IPS-NIHi11 (cell line): ENCODE results near the gene KCMF1.
"Not testable (repeated sequence)": the region's sequence is repeated elsewhere in the genome, so short reads cannot be mapped to it uniquely, and the experiment has no call there.

Source experiments
- DNase-seq: peaks from one replicate; pipeline ENCODE4 v3.0.0; 2012; ENCODE audit warnings: mixed read lengths, low spot score

The KCMF1 gene

DNA sequence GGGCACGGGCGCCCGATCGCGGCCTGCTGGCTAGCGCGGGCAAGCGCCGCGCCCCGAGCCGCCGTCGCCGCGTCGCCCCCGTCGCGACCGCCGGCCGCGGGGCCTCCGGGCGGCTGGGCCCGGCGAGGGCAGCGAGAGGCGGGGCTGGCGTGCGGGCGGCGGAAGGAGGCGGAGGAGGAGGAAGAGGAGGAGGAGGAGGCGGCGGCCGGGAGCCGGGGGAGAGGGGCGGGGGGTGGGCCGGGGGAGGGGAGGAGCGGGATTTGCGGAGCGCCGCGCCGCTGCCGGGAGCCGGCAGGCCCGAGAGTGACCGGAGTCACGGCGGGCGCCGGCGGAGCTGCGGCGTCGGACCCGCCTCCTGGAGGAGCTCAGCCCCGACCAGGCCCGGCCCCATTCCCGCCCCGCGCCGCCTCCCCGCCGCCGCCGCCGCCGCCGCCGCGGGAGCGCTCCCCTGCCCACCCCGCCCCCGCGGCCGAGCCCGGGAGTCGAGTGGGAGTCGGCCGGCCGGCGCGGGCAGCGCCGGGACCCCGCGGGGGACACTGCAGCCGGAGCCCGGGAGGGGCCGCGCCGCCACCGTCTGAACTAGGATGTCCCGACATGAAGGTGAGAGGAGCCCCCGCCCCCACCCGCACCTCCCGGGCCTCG is at the start of gene KCMF1:
Gene KCMF1, plus strand, starts transcription at position 294 of the 642 bp plus-strand sequence. Its CDS starts 291 bp downstream, at position 585.
- DNase-seq: peak; percentile 90

DNA sequence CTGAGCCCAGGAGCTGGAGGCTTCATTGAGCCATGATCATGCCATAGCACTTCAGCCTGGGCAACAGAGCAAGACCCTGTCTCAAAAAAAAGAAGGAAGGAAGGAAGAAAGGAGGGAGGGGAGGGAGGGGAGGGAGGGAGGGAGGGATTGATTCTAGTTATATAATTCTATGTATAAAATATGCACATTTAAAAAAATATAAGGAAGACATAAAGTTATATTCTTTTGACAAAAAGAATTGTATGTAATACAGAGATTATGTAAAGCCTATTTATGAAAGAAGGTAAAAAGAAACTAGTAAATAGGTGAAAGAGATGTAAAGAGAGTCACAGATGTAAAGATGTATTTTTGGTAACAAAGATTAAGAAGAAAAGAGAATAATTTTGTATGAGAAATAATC is 48.0 kb upstream of the KCMF1 start:
- no peak for DNase-seq

DNA sequence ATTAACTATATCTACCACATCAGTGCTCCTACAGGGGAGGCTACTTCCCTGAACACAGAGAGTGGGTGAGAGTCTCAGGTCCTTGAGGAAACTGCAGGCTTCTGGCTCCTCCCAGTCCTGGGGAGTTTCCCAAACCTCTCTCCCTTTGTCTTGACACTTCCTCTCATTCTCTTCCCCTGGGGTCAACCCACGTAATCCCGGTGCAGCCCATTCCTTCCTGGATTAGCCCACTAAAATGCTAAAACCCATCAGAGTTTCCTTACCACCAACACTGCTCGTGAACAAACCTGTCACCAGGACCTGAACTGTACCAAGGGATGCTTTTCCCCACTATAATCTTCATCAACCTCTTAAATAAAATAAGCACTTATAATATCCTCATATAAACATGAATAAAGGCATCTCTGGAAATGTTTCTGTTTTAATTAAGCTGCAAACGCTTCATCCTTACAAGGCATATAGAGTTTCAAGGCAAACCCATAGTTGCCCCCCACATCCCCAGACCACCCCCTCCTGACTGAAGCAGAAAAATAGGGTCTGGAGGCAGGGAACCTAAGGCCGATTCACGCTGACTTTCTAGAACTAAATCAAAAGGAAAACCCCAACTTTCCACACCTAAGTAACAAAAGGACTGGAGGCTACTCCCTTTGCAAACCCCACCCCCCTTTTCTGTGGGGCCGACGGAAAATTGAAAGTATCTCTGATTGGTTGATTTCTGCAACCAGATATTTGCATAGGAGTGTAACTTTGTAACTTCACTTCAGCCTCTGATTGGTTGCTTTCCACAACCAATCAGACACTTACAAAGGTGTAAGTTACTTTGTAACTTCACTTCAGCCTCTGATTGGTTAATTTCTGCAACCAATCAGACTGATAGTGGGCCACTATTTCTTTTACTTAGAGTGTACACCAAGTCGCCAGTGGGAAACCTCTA is 46.5 kb upstream of the KCMF1 start:
- DNase-seq: no peak

DNA sequence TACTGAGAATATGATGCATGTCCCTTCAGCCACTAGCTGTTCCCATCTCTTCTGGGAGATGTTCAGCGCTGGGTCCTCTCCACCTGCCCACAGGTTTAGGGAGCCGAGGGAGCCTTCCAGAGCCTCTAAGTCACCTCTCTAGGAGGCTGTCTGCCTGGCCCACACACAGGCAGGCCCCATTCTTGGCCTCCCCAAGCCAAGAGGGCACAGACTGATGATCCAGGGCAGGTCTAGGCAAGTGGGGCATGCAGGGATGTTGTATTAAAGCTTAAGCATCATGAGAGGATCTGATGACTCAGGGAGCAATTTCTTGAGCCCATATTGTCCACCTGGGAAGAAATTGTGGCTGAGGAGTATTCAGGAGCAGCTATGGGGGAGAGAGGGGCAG is 45.6 kb upstream of the KCMF1 start:
- DNase-seq: no peak

DNA sequence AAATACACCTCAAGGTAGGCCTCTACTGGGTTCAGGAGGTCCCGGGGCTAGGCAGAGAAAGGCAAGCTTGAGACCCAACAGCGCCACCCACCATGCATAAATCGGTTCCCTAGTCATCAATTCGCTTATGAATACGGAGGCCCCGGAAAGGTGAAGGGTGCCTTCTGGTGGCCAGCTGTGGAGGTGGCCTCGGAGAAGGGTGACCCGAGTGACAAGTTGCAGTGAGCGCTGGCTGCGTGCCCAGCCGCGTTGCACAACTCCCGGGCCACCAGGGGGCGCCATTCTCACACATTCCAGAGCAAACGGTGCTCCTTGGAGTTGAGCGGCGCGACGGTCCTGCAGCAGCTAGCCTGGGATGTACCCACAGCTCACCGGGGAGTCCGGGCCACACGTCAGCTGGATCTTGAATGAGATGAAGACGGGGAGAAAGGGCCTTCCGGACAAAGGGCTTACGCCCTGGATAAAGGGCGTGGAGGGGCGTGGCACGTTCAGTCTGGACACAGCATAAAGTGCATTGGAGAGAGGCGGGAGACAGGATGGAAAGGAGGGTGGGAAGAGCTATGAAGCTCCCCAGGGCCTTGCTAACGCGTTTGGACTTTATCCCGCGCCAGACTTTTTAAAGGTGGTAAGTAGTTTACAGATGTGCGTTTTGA is 45.1 kb upstream of the KCMF1 start:
- peak; percentile 84 for DNase-seq

DNA sequence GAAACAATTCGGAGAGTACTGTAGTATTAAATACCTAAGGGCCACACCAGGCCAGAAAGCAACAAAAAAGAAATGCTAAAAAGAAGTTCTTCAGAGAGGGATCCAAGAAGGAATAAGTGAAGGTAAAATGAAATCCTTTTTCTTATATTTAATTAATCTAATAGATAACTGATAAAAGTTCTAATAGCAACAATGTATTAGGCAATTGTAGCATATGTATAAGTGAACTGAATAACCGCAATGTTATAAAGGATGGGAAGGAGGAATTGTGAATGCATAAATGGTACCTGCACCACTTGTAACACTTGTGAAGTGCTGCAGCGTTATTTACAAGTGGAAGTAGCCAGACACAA is 43.7 kb upstream of the KCMF1 start:
- DNase-seq: no peak

DNA sequence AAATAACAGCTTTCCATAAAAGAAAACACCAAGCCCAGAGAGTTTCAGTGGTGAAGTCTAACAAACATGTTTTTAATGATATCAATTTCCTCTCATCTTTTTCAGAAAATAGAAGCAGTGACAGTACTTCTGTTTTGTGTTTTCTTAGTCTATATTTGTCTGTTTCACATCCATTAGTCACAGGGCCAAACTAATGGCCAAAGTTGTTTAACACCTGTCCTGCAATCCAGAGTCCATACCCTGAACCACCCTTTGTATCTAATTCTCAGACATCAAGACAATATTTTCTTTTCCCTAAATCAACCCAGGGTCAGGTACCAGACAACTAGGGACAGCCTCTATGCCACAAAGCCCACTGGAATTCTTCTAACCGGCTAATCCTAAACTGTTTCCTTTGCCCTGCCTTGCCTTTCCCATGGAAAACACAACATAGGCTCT is 39.6 kb upstream of the KCMF1 start:
- DNase-seq: no peak

DNA sequence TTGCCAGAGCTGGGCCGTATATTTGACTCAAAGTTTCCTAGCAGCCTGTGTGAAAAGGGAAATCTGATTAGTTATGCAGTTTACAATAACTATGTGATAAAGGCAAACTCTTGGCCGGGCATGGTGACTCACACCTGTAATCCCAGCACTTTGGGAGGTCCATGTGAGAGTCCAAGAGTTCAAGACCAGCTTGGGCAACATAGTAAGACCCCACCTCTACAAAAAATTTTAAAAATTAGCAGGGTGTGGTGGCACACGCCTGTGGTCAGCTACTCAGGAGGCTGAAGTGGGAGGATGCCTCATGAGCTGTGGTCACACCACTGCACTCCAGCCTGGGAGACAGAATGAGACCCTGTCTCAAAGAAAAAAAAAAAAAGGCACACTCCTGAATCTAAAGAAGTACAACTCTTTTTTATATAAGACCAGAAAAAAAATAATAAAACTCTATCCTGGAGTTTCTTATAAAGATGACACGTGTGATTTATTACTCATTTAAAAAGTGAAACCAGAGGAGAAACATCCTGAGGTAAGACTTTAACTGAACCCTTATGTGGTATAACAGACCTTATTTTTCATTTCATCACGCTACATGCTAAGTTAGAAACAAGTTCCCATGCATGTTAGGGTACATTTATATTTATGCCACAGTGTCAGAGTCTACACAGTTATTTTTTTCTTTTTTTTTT is 32.6 kb upstream of the KCMF1 start:
- no peak for DNase-seq

DNA sequence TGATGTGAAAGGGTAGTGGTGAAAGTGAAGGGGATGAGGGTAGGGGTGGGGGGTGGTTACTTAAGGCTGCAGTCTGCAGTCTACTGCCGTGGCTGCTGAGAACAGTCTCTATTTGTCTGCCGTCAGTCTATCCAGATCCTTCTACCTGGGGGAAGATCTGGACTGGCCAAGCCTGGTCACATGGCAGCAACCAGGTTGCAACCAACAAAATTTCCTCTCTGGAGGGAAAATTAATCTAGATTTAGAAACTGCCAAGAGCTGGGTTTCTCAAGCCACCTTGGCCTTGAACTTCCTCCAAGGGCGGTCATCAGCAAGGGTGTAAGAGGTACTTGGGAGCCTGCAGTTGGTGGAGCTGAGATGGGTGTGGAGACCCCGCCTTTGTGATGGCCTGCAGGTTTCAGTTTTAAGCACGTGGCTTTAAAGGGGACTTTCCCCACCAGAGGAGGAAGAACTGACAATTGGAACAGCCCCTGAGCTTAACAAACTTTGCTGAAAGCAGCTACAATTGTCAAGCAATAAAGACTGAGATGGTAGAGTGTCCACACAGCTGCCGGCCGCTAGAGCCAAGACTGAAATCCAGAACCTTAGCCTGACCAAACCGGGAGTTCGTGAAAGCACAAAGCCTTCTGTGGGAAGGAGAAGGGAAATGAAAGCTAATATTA is 31.4 kb upstream of the KCMF1 start:
- no peak for DNase-seq

DNA sequence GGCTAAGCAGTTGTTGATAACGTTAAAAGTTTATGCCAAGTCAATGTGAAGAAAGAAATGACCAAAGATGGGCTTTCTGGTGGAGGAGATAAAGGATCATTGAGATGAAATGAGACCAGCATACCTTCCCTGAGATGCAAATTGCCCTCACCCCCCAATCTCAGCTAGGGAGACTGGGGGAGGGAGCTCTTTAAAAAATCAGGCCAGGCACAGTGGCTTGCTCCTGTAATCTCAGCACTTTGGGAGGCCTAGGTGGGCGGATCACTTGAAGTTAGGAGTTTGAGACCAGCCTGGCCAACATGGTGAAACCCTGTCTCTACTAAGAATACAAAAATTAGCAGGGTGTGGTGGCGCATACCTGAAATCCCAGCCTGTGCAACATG is 30.9 kb upstream of the KCMF1 start:
- DNase-seq: no peak

DNA sequence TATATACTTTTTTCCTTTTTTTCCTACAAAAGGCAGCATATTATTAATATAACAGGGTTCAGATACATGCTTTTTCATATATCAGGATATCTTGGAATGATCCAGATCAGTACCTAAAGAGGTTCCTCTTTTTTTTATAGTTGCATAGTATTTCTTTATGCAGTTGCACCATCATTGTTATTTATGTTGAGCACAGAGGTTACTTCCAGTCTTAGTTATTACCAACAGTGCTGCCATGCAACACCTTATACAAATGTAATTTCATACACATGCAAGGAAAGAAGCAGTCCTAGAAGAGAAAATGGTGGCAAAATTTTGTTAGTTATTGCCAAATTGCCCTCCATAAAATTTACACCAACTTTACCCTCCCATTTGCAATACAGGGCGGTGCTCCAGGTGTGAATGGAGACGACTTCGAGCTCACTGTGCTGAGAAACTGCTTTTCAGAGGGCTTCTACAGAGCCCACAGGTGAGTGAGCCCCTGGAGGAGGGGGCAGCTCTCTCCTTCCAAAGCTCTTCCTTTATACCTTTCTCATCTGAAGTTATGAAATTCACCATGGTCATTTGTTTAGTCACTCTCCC is 30.0 kb upstream of the KCMF1 start:
- DNase-seq: no peak

DNA sequence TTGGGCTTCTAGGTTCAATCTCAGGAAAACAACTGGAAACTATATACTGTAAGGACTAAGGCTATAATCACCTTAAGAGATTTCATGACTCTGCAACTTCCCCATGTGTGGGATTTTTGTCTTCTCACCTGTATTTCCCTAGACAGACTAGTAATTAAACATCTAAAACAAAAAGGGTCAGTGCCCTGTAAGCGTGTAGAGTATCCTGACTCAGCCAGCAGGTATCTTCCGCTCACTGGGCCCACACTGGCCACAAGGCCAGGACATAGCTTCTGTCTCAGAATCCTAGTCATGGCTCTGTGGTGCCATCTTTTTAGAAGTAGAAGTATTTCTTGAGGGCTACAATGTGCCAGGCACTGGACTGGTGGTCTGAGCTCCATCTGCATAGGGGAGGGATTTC is 28.8 kb upstream of the KCMF1 start:
- DNase-seq: no peak

DNA sequence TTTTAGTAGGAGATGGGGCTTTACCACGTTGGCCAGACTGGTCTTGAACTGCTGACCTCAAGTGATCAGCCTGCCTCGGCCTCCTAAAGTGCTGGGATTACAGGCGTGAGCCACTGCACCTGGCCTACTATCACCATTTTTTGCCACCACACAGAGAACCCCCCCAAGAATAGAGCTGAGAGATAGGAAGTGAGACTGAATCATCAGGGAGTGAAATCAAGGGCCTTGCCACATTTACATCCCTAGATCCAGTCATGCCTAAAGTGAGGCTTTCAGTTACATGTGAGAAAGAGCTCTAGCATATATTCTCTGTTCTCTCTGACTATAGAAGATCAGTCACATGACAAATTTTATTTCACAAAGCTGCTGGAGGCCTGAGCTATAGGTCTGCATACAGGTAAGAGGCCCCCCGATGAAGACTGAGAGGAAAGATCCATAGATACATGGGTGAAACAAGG is 28.0 kb upstream of the KCMF1 start:
- DNase-seq: no peak

DNA sequence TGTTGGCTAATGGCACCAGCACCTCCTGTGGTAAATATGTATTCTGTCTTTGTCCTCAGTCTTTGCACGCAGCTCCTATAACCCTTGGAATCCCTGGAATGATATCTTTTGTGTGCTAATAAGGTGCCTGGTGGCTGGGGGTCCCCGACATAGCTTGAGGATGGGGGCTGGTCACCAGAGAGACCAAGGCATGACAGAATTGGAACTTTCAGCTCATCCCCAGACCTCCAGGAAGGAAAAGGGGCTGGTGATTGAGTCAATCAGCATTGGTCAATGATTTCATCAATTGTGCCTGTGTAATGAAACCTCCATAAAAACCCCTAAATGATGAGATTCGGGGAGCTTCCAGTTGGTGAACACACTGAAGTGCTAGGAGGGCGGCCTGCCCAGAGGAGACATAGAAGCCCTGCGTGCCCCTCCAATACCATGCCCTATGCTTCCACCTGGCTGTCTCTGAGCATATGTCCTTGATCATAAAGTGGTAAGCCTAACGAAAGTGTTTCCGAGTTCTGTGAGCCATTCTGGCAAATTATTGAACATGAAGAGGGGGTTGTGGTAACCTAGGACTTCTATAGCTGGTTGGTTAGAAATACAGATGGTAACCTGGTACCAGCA is 26.6 kb upstream of the KCMF1 start:
- no peak for DNase-seq

DNA sequence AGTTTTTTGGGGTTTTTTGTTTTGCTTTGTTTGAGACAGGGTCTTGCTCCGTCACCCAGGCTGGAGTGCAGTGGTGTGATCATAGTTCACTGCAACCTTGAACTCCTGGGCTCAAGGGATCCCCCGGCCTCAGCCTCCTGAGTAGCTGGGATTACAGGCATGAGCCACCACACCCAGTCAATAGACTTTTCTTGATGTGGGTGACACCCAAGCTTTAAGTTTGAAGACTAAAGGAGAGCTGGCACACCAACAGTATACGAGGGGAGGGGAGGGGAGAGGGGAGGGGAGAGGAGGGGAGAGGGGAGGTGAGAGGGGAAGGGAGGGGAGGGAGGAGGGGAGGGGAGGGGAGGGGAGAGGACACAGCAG is 25.1 kb upstream of the KCMF1 start:
- not testable (repeated sequence) for DNase-seq

DNA sequence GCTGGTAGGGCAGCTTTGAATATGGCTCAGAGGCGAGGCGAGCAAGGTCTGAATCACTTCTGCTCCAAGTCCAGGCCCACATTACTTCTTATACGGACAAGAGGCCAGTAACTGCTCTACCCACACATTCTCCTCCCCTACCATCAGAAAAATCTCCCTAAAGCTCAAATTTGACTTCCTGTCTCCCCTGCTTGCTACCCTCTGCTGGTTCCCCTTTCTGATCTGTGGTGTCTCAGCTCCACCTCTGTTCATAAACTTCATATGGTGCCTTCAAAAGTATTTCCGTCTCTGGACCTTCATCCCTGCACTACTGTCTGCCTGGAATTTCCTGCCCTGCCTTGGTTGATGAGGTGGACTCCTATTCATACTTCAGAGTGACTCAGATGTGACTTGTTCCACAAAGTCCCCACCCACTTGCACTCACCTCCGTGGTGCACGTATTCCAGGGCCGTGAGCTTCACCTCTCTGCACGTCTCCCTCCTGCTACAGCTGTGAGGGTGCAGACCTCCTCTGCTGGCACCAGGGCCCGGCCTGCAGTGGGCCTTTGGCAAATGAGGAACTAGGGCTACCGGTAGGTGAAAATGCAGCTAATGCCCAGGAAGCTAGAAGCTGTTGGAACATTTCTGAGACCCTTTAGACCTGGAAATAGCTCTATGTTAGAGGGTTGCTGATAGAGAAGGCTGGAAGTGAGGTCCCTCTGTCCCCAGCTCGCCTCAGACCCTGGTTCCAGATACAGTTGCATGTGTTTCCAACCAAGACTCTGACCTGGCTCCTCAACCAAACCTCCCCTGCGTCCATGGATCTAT is 24.6 kb upstream of the KCMF1 start:
- no peak for DNase-seq

DNA sequence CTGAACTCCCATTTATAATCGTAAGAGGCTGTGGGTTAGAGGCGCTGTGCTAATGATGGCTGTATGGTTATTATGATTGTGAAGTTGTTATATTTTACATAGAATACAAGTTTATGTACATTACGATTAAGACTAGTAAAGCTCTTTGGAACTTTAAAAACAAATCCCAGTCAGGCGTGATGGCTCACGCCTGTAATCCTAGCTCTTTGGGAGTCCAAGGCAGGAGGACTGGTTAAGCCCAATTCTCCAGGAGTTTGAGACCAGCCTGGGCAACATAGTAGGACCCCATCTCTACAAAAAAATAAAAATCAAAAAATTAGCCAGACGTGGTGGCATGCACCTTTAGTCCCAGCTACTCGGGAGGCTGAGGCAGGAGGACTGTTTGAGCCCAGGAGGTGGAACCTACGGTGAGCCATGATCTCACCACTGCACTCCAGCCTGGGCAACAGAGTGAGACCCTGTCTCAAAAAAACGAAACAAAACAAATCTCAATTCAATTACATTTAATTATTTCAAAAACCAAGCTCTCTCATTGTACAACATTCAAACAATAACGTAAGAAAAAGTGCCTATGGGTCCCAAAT is 23.9 kb upstream of the KCMF1 start:
- DNase-seq: no peak

DNA sequence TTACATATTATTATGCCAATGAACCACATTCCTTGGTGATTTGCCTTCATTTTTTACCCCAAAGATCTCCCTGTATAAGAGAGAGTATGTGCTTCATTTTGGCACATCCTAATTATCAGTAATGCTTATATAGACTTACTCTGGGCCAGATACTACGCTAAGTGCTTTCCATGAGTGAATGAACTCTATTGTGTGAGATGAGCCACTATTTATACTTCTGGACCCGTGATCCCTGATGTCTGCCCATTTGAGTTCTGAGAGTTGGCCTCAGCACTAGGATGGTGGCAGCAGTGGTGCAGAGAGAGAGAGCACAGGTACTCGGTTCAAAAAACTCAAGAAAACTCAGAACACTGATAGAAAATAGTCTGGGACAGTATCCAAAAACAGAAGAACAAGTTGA is 17.4 kb upstream of the KCMF1 start:
- no peak for DNase-seq

DNA sequence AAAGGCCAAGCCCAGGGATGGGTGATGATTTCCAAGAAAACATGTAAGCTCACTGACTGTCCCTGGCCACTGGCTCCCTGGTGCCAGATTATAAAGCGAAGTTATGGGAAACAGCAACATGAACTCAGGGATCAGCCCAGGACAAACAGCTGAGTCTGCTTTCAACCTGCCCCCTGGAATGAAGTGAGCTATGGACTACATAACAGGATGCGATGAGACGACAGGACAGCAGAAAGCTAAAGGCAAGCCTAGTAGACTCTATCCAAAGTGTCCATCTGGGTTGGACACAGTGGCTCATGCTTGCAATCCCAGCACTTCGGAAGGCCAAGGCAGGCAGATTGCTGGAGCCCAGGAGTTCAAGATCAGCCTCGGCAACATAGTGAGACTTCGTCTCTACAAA is 16.6 kb upstream of the KCMF1 start:
- DNase-seq: no peak
